ENCODE results near the gene MB. TPM values are rescaled to one million over a fixed set of nuclear protein-coding genes. Genes with fewer than 3 reads are reported as not detected.

MB gene
- total RNA-seq, 4 donors from 2014 or later, result 2.2 to 23.4 (median 9.6) TPM

DNA sequence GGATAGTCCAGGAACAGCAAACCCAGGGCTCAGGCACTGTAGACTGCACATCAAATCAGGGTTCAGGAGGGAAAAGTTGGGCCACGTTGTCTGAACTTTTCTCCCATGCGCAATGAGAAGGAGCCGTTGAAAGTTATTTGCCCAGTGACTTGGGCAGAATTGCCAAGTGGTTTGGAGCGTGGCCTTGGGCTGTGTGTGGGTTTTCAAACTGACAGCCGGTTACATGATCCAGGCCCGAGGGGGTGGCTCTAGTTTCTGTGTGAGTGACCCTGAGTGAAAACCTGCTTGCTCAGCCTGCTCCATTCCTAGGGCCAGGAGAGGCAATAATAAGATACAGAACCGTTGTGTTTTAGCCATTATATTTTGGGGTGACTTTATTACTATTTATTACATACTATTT lies 20.3 kb downstream of the MB start:
- DNase-seq (ENCODE audit: low spot score in 2 of 2), result no peak
- 75 to 77% methylated on average over 7 of the region's 7 CpGs for WGBS, 2 donors
- no peak overlapping the region for H3K4me3 ChIP-seq (ENCODE audit: low read depth, poor library complexity, severe bottlenecking)
- intact Hi-C loops (cut with DNase I; ENCODE audit: low total_unique reads), result no loop called here
- TF ChIP-seq, protein P1, sequence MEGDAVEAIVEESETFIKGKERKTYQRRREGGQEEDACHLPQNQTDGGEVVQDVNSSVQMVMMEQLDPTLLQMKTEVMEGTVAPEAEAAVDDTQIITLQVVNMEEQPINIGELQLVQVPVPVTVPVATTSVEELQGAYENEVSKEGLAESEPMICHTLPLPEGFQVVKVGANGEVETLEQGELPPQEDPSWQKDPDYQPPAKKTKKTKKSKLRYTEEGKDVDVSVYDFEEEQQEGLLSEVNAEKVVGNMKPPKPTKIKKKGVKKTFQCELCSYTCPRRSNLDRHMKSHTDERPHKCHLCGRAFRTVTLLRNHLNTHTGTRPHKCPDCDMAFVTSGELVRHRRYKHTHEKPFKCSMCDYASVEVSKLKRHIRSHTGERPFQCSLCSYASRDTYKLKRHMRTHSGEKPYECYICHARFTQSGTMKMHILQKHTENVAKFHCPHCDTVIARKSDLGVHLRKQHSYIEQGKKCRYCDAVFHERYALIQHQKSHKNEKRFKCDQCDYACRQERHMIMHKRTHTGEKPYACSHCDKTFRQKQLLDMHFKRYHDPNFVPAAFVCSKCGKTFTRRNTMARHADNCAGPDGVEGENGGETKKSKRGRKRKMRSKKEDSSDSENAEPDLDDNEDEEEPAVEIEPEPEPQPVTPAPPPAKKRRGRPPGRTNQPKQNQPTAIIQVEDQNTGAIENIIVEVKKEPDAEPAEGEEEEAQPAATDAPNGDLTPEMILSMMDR (IDR thresholded peaks at IDR 0.05), result no peak

DNA sequence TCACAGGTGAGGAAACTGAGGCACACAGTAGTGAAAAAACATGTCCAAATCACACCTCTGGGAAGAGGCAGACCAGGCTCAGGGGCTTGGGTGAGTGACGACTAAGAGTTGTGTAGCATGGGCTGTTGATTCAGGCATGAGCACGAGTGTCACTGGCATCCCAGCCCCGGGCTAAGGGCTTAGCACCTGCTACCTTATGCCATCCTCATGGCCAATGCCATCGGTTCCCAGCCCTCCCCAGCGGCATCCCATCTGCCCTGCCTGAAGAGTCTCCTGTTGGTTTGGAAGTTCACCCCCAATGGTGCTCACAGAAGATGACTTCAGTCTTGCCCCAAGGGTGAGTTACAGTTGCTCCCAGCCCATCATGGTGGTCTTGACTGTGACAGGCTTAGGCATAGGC lies 22.4 kb downstream of the MB start:
- TF ChIP-seq POLR2A (IDR thresholded peaks at IDR 0.05), result no peak
- TF ChIP-seq, protein P1 (IDR thresholded peaks at IDR 0.05), result no peak
- intact Hi-C loops (cut with DNase I; ENCODE audit: low total_unique reads), result no loop called here
- 90 to 96% methylated on average over 5 of the region's 5 CpGs for WGBS, 2 donors

DNA sequence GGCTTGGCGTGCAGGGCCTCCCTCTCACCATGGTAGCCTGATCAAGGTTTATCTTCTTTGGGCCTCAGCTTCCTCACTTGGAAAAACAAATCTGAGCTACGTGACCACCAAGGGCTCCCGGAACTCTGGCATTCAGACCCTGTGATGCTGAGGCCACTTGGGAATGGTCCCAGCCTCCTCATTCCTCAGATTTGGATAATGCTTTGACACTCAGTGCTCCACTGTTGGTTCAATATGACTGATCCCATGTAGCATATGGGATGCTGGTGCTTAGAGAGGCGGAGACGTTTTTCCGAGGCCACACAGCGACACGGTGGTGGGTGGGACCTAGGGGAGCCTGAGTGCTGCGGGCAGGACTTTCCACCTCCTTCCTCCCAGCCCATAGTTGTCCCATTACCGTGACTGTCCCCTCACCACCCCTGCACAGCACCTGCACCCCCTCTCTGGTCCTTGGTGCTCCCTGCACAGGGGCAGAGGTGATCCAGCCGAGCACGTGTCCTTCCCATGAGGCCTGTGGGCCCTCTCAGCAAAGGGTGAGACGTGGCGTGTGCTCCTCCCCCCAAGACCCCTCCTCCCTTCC lies 23.1 kb downstream of the MB start:
- TF ChIP-seq POLR2A (IDR thresholded peaks at IDR 0.05), result no peak
- TF ChIP-seq, protein P1 (IDR thresholded peaks at IDR 0.05), result no peak
- DNase-seq (ENCODE audit: low spot score in 2 of 2), result no peak
- intact Hi-C loops (cut with DNase I; ENCODE audit: low total_unique reads), result no loop called here
- WGBS, 2 donors, result 83% methylated on average over 11 of the region's 14 CpGs
- no peak overlapping the region for H3K4me3 ChIP-seq (ENCODE audit: low read depth, poor library complexity, severe bottlenecking)

More for the DNA sequence above, 22.4 kb downstream of the MB start:
- H3K4me3 ChIP-seq (ENCODE audit: low read depth, poor library complexity, severe bottlenecking), result no peak overlapping the region
- DNase-seq (ENCODE audit: low spot score in 2 of 2), result no peak

DNA sequence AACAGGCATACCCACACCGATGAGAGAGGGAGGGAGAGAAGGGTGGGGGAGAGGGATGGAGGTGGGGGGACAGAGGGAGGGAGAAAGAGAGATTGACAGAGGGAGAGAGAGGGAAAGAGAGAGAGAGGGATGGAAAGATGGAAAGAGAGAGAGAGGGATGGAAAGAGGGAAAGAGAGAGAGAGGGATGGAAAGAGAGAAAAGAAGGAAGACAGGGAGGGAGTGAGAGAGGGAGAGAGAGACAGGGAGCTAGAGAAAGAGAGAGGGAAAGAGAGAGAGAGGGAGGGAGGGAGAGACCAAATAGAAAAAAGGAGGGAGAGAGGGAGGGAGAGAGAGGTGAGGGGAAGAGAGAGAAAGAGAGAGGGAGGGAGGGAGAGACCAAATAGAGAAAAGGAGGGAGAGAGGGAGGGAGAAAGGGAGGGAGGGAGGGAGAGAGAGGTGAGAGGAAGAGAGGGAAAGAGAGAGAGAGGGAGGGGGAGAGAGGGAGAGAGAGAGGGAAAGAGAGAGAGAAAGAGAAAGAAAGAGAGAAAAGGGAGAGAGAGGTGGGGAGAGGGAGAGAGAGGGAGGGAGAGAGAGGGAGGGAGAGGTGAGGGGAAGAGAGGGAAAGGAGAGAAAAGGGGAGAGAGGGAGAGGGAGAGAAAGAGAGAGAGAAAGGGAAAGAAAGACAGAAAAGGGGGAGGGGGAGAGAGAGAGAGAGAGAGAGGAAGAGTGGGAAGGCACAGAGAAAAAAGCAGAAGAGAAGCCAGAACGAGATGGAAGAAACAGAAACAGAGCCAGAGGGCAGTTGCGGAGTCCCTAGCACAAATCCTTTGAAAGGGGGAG lies 23.8 kb downstream of the MB start:
- no peak overlapping the region for H3K4me3 ChIP-seq (ENCODE audit: low read depth, poor library complexity, severe bottlenecking)
- no peak for TF ChIP-seq POLR2A (IDR thresholded peaks at IDR 0.05)
- TF ChIP-seq, protein P1 (IDR thresholded peaks at IDR 0.05), result no peak
- WGBS, 2 donors, result 50 to 53% methylated on average over 3 of the region's 3 CpGs
- intact Hi-C loops (cut with DNase I; ENCODE audit: low total_unique reads), result no loop called here
- DNase-seq (ENCODE audit: low spot score in 2 of 2), result no peak

DNA sequence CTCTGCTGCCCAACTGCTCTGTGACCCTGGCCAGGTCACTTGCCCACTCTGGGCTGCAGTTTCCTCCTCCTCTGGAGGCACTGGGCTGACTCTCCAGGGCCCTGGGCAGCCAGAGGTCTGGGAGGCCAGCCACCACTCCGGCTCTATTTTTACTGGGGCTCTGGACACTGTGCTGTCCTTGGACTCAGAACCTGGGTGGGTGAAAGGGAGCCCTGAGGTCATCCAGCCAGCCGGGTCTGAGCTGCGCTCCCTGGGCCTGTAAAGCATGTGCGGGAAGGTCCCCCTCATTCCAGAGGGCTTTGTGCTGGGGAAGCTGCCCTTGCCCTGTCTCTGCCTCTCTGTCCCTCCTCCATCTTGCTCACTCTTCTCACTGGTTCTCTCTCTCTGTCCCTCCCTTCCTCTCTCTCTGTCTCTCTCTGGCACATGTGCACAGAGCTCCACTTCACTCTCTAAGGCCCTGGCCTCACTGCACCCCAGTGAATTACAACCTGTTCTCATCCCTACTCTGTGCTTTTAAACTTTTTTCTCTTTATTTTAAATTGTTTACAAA lies 24.6 kb downstream of the MB start:
- 65 to 71% methylated on average over 3 of the region's 4 CpGs for WGBS, 2 donors
- DNase-seq (ENCODE audit: low spot score in 2 of 2), result no peak

DNA sequence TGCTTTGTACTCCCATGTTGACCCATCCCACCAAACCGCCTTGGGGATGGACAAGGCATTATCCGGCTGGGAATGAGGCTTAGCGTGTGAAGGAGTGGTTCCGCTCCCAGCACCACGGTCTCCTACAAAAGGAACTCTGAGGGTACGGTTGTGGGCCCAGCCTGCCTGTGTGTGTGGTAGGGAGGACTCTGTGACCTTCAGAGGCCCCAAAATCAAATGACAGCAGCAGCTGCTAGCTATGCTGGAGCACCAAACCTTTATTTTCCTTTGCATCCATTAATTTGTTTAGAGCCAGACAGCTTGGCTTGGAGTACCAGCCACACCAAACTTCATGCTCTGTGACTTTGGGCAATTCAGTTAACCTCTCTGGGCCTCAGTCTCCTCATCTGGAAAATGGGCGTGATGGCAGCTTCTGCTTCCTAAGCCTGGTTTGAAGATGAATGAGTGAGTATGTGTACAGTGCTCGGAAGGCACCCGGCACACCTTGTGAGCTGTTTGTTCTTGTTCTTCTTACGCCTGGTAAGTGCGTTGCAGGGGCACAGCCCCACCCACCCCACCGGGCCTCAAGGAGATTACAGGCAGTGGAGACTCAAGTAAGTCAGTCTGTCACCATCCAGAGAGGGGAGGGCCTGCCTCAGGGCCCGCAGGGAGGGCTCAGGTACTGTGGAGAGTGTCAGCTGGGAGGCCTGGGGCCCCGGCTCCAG lies 25.3 kb downstream of the MB start:
- H3K4me3 ChIP-seq (ENCODE audit: low read depth, poor library complexity, severe bottlenecking), result no peak overlapping the region
- intact Hi-C loops (cut with DNase I; ENCODE audit: low total_unique reads), result no loop called here
- no peak for DNase-seq (ENCODE audit: low spot score in 2 of 2)
- TF ChIP-seq POLR2A (IDR thresholded peaks at IDR 0.05), result no peak
- TF ChIP-seq, protein P1 (IDR thresholded peaks at IDR 0.05), result no peak
- 84 to 91% methylated on average over 13 to 14 of the region's 14 CpGs for WGBS, 2 donors

More for the DNA sequence above, 24.6 kb downstream of the MB start:
- no peak for TF ChIP-seq POLR2A (IDR thresholded peaks at IDR 0.05)
- H3K4me3 ChIP-seq (ENCODE audit: low read depth, poor library complexity, severe bottlenecking), result no peak overlapping the region
- intact Hi-C loops (cut with DNase I; ENCODE audit: low total_unique reads), result no loop called here

Measured in lower leg skin (tissue), 4 donors.